Neural progenitor cell (in vitro differentiated cells): ENCODE measurements around the gene ZFPL1.

Source experiments
- EZH2phosphoT487 ChIP-seq: fragments of 200-600 bp; sonication (generic); IDR thresholded peaks from 2 replicates; pipeline ENCODE4 v1.6.1; 2017; ENCODE audit warnings: antibody characterized with exemption
- TF ChIP-seq, protein P1 (sequence below): fragments of 200-600 bp; sonication (generic); IDR thresholded peaks from 2 replicates; pipeline ENCODE4 v1.5.1; 2017; ENCODE audit warnings: antibody characterized with exemption, mild to moderate bottlenecking

DNA sequence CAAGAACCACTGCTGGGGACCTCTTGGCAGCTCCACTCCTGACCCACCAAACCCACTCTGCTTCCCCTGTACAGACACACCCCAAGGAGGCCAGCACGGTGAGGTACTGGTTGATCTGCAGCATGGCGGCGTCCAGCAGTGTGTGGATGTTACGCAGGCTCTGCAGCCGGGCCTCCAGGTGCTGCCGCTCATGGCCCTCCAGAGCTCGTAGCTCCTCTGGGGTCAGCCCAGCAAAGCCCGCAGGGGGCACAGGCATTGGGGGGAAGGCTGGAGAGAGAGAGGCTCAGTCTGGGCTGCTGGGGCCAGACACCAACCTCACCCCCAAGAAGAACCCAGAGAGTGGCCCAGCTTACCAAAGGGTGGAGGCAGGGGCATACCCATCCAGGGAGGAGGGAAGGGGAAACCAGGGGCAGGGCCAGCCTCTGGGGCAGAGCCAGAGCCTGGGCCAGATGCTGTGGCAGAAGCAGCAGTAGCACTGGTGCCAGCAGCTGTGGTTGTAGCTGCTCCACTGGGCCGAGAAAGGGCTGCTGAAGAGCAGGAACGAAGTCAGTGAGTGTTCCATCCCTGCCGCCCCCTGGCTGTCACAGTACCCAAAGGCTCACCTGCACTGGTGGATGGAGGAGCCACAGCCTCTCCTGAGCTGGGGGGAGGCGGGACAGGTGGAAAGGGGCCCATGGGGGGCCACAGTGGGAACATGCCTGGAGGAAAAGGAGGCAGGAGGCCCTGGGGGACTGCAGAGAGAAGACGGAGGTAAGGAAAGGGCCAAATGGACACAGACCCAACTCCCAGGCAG, 45.8 kb downstream of the ZFPL1 start:
- TF ChIP-seq, protein P1, sequence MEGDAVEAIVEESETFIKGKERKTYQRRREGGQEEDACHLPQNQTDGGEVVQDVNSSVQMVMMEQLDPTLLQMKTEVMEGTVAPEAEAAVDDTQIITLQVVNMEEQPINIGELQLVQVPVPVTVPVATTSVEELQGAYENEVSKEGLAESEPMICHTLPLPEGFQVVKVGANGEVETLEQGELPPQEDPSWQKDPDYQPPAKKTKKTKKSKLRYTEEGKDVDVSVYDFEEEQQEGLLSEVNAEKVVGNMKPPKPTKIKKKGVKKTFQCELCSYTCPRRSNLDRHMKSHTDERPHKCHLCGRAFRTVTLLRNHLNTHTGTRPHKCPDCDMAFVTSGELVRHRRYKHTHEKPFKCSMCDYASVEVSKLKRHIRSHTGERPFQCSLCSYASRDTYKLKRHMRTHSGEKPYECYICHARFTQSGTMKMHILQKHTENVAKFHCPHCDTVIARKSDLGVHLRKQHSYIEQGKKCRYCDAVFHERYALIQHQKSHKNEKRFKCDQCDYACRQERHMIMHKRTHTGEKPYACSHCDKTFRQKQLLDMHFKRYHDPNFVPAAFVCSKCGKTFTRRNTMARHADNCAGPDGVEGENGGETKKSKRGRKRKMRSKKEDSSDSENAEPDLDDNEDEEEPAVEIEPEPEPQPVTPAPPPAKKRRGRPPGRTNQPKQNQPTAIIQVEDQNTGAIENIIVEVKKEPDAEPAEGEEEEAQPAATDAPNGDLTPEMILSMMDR: no peak
- no peak for TF ChIP-seq EZH2phosphoT487
